HL-60 (cell line): ENCODE data around the gene PGR.

Experiments used
- CTCF ChIP-seq: IDR thresholded peaks from one replicate; pipeline ENCODE4 v1.5.1; 2011; ENCODE audit warnings: low read length, control low read depth, inconsistent platforms; ENCODE audit not compliant: insufficient read depth
- SPI1 ChIP-seq: IDR thresholded peaks from 2 replicates; pipeline ENCODE4 v1.6.1; 2012; ENCODE audit warnings: low read depth, mild to moderate bottlenecking, borderline replicate concordance

GRCh38 chr11:101030692-101031091, 98.9 kb downstream of the PGR start:
- TF ChIP-seq SPI1 (no peak), CTCF (no peak)
